Activated CD4-positive, alpha-beta T cell treated with anti-CD3 and anti-CD28 coated beads, Interleukin-2, amount 10 ng/mL, durations not matched to agents 24 days and 14 days (primary cell): ENCODE data around the gene PATL1. TPM values are rescaled to one million over a fixed set of nuclear protein-coding genes. Genes with fewer than 3 reads are reported as not detected.

Experiments used
- DNase-seq: peaks from one replicate; pipeline ENCODE4 v3.0.0; 2022
- H3K27ac Mint-ChIP-seq: one replicate; pipeline ENCODE4 v1.8.0; 2022; ENCODE audit warnings: mild to moderate bottlenecking, mixed read lengths
- H3K27me3 Mint-ChIP-seq: one replicate; pipeline ENCODE4 v1.8.0; 2022; ENCODE audit warnings: mixed read lengths
- H3K36me3 Mint-ChIP-seq: one replicate; pipeline ENCODE4 v1.8.0; 2022; ENCODE audit warnings: low read depth, mild to moderate bottlenecking, mixed read lengths
- H3K4me1 Mint-ChIP-seq: one replicate; pipeline ENCODE4 v1.8.0; 2021; ENCODE audit warnings: mixed read lengths
- H3K4me3 Mint-ChIP-seq: one replicate; pipeline ENCODE4 v1.8.0; 2022; ENCODE audit warnings: mild to moderate bottlenecking, moderate library complexity, mixed read lengths
- H3K9me3 Mint-ChIP-seq: one replicate; pipeline ENCODE4 v1.8.0; 2021; ENCODE audit warnings: mixed read lengths
- intact Hi-C: fragments of 100-400 bp; cut with micrococcal nuclease; formaldehyde crosslinking; loops from one replicate; pipeline ENCODE4 v1.15.1; 2023
- total RNA-seq: library from RNA; stranded (reverse); gene quantifications from 2 replicates; pipeline ENCODE4 v1.2.3, GENCODE V29; 2022

PATL1 gene
- total RNA-seq, 1 donor from 2014 or later = 76.1 TPM

DNA sequence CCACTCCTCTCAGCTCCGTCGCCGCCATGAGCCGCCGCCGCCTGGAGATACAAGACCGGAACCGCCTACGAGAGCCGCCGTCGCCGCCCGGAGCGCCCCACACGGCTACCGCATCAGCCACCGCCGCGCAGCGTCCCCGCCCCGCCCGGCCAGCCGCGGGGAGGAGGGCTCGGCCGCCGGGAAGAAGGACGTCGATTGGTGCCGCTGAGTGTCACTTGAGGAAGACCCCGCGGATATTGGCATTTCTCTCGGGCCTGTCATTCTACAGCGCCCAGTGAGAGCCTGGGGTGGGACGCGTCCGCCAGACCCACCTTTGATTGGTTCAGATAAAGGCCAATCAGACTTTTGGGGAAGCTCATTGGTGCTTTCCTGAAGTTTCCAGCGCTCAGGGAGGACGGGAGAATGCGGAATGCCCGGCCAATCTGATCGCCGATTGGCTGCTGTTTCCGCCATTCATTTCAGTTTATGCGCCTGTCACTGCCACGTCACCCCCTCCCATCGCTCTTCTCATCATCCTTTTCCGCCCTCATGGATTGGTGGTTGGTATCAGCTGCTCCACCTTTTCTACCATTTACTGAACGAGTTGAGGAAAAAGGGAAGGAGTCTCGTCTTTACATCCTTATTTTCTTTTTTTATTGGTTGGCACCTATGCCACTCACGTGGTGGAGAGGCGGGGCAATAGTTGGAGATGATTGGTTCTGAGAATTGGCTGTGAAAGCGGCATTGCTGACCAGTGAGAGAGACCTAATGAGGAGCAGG lies 53.0 kb downstream of the PATL1 start, which contains the start of gene OSBP:
Gene OSBP, minus strand, starts transcription at position 138 of the 759 bp plus-strand sequence. Its CDS starts 110 bp downstream, at position 28.
- peak within 1 kb of the TSS; percentile 94 for H3K4me3 Mint-ChIP-seq
- H3K36me3 Mint-ChIP-seq = peaks cover 22% of the 10 kb centered on the region
- H3K27me3 Mint-ChIP-seq = no peaks in the 10 kb centered on the region
- peak; percentile 99 for DNase-seq
- peaks cover 43% of the 10 kb centered on the region for H3K4me1 Mint-ChIP-seq
- intact Hi-C loops = loop anchor here (1.0 to 10.0 kb wide), 8 partner anchors 53 to 1903 kb away; partner anchors contain the start of genes FAM111A, FAM111B, MED19 and MRPL16
- H3K27ac Mint-ChIP-seq = peak within 1 kb of the TSS; percentile 91
- no peaks in the 10 kb centered on the region for H3K9me3 Mint-ChIP-seq

DNA sequence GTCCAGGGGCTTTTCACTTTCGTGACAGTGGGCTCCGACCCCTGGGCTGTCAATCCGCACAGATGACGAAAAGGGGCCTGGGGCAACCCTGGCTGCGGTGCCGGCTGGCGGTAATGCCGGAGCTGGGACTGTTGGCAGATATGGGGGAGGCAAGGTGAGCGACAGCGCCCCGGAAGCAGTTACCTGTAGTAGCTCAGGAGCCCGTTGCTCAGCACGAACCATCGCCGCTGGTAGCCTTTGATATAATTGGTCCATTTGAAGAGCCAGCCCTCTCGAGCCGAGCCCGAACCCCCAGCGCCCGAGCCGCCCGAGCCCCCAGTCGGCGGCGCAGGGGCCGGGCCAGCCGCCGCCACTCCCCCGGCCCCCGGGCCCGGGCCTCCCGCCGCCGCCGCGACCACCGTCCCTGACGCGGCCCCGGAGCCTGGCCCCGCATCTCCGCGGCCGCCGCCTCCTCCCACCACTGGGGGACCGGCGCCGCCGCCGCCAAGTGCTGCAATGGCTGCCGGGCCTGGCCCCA lies 53.7 kb downstream of the PATL1 start:
- intact Hi-C loops = loop anchor here (2.0 to 10.0 kb wide), 4 partner anchors 470 to 1902 kb away; partner anchors contain the start of genes FAM111A, FAM111B, MED19 and TMX2
- peak overlapping the region; percentile 91 for H3K27ac Mint-ChIP-seq
- H3K4me3 Mint-ChIP-seq = peak overlapping the region; percentile 94
- peak; percentile 86 for DNase-seq
- no peaks in the 10 kb centered on the region for H3K27me3 Mint-ChIP-seq
- no peaks in the 10 kb centered on the region for H3K9me3 Mint-ChIP-seq
- H3K36me3 Mint-ChIP-seq = peaks cover 22% of the 10 kb centered on the region
- H3K4me1 Mint-ChIP-seq = peaks cover 45% of the 10 kb centered on the region

DNA sequence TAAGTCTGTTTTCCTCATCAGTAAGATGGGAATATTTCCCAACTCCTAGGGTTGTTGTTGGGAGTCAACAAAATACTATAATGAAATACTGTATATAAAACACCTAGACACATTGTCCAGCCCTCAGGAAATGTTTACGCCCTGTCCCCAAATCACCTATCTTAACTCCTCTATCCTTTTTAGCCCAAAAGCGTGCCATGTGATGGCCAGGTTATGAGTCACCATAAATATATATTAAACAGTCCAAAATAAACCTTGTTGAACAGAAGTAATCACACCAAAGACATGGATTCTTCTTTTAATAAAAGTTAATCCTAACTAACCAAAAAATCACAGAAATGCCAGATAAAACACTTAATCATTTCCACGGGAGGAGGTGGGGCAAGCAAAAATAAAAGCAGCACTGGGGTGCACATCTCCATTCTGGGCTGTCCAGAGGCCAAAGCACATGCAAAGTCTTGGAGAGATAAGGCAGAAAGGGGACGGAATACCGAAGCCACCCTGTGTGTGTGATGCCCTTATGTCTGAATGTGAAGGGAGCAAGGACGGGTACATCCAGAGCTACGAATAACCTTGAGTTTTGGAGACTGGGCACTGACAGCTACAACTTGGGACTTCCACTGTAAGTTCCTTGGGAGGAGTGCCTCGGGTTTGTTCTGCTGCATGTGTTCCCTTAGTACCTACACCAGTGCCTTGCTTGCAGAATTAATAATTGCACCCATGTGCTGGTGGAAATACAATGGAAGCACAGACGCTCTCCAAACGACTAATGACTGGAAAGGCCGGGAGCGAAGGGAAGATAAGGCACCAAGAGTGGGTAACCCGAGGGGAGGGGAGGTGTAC lies 54.3 kb downstream of the PATL1 start:
- H3K27ac Mint-ChIP-seq = peak overlapping the region; percentile 82
- peaks cover 24% of the 10 kb centered on the region for H3K36me3 Mint-ChIP-seq
- H3K4me1 Mint-ChIP-seq = peaks cover 47% of the 10 kb centered on the region
- no peaks in the 10 kb centered on the region for H3K27me3 Mint-ChIP-seq
- no peaks in the 10 kb centered on the region for H3K9me3 Mint-ChIP-seq
- H3K4me3 Mint-ChIP-seq = peak overlapping the region; percentile 94
- no peak for DNase-seq
- intact Hi-C loops = loop anchor here (2.0 to 10.0 kb wide), 4 partner anchors 470 to 1902 kb away; partner anchors contain the start of genes FAM111A, FAM111B, MED19 and TMX2

DNA sequence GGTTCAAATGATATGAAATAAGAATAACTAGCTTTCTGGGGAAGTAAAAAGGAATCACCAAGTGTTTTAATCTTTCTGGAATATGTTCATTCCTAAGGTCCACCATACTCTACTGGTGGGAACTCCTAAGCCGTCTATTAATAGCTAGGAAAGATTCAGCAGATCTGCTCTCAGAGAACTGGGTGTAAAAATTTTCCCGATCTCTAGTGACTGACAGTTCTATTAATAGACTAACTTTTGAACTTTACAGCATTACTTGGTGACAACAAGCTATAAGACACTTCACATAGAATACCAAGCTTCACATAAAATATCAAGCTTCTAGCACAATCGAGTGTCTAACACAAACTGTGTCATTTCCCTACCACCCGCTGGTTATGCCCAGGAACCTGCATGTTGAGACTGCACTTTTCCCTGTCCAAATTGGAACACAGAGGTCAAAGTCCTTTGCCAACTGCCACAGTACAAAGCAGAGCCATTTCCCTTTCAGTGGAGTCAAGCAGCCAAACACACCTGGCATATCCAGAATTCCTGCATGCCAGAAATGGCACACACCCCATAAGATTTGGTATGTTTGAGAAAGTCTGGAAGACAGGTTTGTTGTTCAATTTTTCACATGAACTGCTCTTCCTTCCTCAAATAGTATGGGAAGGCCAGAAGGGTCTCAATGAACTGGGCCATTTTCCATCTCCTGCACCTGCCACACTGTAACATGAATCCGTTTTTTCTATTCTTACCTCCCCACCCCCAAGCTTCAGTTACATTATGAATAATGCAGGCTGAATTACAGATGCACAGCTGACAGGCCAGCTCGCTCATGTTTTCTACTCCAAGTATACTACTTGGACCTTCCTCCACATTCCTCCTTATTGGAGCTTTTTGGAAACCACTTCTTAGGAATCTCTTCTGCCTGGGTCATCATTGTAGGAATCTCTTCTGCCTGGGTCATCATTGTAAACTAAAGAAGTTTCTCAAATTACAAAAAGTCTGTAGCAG lies 57.0 kb downstream of the PATL1 start:
- DNase-seq = no peak
- H3K27ac Mint-ChIP-seq = no peak overlapping the region
- H3K36me3 Mint-ChIP-seq = peaks cover 48% of the 10 kb centered on the region
- H3K4me3 Mint-ChIP-seq = no peak overlapping the region
- H3K27me3 Mint-ChIP-seq = no peaks in the 10 kb centered on the region
- no peaks in the 10 kb centered on the region for H3K9me3 Mint-ChIP-seq
- intact Hi-C loops = loop anchor here (10.0 kb wide), 1 partner anchor 467 kb away; the partner anchor contains the start of gene FAM111A
- H3K4me1 Mint-ChIP-seq = peaks cover 42% of the 10 kb centered on the region

DNA sequence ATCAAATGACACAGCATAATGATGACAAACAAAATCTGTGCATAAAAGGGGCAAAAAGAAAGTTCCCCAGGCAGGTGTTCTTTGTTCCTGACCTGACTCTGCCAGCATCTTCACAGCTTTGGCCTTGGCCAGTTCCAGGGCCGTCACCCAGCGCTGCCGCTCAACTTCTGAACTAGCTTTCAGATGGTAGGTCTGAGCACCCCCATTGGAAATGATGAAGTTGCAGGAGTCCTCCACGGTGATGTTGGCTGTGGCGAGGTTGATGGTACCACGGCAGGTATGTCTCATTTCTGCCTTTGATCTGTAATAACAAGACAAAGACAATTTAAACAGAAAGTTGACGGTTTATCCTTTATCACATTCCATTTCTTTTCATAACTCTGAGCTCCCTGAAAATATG lies 58.5 kb downstream of the PATL1 start:
- Mint-ChIP-seq H3K9me3 (no peaks in the 10 kb centered on the region), H3K4me1 (peaks cover 41% of the 10 kb centered on the region), H3K36me3 (peaks cover 60% of the 10 kb centered on the region), H3K27me3 (no peaks in the 10 kb centered on the region), H3K4me3 (no peak overlapping the region), H3K27ac (no peak overlapping the region)
- DNase-seq = no peak
- intact Hi-C loops = loop anchor here (10.0 kb wide), 1 partner anchor 465 kb away; the partner anchor contains the start of gene FAM111A

DNA sequence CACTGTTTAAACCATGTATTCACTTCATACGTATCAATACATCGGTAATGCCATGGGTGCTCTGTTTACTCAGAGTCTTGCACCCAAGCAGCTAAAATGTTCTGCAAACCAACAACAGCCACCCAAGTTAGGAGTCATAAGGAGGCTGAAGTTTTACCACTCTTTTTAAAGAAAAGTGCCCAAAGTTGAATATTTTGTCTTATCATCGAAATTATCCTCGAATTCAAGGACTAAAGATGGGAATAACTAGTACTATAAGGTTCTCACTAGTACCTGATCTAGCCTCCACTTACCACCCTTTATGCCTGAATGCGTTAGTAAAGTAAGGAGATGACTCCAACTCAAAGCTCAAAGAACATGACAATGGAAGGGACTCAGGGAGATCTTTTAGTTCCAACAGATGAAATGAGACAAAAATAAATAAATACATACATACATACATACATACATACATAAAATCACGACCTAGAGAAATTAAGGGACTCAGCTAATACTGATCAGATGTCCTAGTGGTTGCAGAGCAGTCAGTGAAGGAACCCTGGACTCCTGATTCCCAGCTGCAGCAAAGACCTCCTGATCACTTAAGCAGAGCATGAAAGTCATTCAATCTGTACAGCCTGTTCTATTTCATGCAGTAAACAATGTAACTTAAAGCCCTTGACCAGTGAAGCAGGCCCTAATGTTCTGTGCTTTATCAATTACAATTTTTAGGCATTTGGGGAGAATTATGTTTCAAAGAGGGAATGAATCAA lies 61.0 kb downstream of the PATL1 start:
- Mint-ChIP-seq H3K36me3 (peaks cover 63% of the 10 kb centered on the region), H3K27ac (no peak overlapping the region), H3K4me3 (no peak overlapping the region), H3K9me3 (no peaks in the 10 kb centered on the region), H3K27me3 (no peaks in the 10 kb centered on the region), H3K4me1 (peaks cover 30% of the 10 kb centered on the region)
- DNase-seq = no peak
- intact Hi-C loops = no loop called here

DNA sequence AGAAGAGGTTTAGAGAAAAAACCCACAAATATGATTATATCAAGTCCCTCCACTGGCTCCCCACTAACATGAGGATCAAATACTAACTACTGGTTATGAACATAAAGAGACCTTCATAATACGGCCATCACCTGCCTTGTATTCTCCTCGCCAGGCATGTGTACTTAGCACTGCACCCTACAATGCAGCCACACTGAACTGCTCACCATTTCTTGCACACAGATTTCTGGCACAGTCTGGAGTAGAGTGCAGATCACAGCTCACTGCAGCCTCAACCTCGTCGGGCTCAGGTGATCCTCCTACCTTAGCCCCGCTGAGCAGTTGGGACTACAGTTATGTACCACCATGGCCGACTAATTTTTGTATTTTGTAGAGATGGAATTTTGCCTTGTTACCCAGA lies 66.4 kb downstream of the PATL1 start:
- Mint-ChIP-seq H3K27me3 (no peaks in the 10 kb centered on the region), H3K36me3 (peaks cover 76% of the 10 kb centered on the region), H3K4me3 (no peak overlapping the region), H3K9me3 (no peaks in the 10 kb centered on the region), H3K4me1 (peaks cover 11% of the 10 kb centered on the region), H3K27ac (no peak overlapping the region)
- intact Hi-C loops = no loop called here
- no peak for DNase-seq

DNA sequence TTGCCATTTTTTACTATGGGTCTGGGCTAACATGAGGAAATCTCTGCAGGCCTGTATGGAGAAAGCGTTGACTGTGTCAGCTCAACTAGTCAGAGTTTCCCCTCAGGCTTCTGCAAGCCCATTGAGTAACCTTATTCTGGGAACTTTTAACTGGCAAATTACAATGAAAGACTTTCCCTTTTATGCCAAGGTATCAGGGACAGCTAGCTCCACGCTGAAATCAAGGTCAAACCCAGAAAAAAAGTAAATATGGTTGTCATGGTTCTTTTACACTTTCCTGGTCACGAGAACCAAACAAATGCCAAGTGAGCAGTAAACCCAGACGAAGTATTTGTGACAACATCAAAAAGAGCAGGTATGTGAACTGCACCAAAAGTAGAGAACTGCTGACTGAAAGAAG lies 67.0 kb downstream of the PATL1 start:
- no peaks in the 10 kb centered on the region for H3K27me3 Mint-ChIP-seq
- peaks cover 11% of the 10 kb centered on the region for H3K4me1 Mint-ChIP-seq
- intact Hi-C loops = no loop called here
- H3K4me3 Mint-ChIP-seq = no peak overlapping the region
- DNase-seq = no peak
- H3K36me3 Mint-ChIP-seq = peaks cover 74% of the 10 kb centered on the region
- H3K27ac Mint-ChIP-seq = no peak overlapping the region
- no peaks in the 10 kb centered on the region for H3K9me3 Mint-ChIP-seq

DNA sequence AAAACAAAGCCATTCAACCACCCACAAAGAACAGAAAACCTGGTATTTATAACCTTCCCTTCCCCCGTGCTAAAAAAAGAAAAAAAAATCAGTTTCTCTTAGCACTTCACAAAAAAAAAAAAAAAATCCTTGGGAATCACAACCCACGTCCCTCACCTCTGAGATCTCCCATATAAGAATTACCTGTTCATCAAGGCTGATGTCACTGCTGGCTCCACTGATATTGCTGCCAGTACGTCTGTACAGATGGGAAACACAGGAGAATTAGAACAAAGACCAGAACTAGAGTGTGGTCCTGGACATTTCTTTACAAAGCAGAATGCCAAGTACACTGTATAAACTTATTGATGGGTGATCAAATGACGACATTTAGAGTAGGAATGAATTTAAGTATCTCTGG lies 68.2 kb downstream of the PATL1 start:
- intact Hi-C loops = no loop called here
- Mint-ChIP-seq H3K27ac (no peak overlapping the region), H3K9me3 (no peaks in the 10 kb centered on the region), H3K36me3 (peaks cover 74% of the 10 kb centered on the region), H3K4me3 (no peak overlapping the region), H3K27me3 (no peaks in the 10 kb centered on the region), H3K4me1 (peaks cover 9% of the 10 kb centered on the region)
- no peak for DNase-seq

DNA sequence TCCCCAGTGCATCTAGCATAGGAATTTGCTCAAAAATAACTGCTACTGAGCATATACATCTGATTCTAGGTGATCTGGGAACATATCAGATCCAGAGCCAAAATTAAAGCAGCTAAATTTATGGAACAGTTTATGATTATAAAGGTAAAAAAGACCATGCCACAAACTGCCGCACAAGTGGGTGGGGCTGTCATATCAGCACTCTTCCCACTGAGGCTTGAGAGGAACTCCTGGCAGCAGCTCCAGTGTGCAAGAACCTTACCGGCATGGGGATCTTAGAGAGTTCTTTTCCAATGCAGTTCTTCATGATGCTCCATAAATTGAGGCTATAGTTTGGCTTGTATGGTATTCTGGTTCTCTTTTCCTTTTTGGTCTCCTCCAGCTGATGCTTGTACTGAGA lies 68.6 kb downstream of the PATL1 start:
- Mint-ChIP-seq H3K9me3 (no peaks in the 10 kb centered on the region), H3K4me1 (peaks cover 9% of the 10 kb centered on the region), H3K27ac (no peak overlapping the region), H3K27me3 (no peaks in the 10 kb centered on the region), H3K36me3 (peaks cover 73% of the 10 kb centered on the region), H3K4me3 (no peak overlapping the region)
- intact Hi-C loops = no loop called here
- no peak for DNase-seq

DNA sequence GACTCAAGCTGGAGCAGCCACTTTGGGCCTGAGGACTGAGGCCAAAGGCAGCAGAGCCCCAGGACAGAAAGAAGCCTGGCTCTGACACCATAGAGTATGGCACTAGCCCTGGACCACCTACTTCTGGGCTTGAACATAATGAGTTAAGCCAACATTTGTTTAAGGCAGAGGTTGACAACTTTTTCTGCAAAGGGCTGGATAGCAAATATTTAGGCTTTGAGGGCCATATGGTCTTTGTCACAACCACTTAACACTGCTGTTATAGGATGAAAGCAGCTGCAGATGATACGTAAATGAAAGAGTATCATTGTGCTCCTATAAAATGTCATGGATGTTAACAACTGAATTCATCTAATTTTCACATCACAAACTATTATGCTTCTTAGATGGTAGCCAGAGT lies 69.9 kb downstream of the PATL1 start:
- intact Hi-C loops = no loop called here
- peaks cover 79% of the 10 kb centered on the region for H3K36me3 Mint-ChIP-seq
- DNase-seq = no peak
- H3K4me1 Mint-ChIP-seq = peaks cover 9% of the 10 kb centered on the region
- no peaks in the 10 kb centered on the region for H3K9me3 Mint-ChIP-seq
- no peaks in the 10 kb centered on the region for H3K27me3 Mint-ChIP-seq
- no peak overlapping the region for H3K27ac Mint-ChIP-seq
- H3K4me3 Mint-ChIP-seq = no peak overlapping the region
